ENCODE measurements around the gene UNC13B.

The UNC13B gene

GRCh38 chr9:35422346-35422745, 260.5 kb downstream of the UNC13B start:
- Histone ChIP-seq H3K27me3 (ENCODE audit: insufficient read depth, low read length) (no peaks in the 10 kb centered on the region), H2AFZ (ENCODE audit: low read length) (no peak overlapping the region), H4K20me1 (ENCODE audit: insufficient read depth, low read length) (no peaks in the 10 kb centered on the region), H3K9ac (ENCODE audit: low read length) (no peak overlapping the region), H3K4me3 (ENCODE audit: low read depth, low read length, poor library complexity, severe bottlenecking) (no peak overlapping the region), H3K9me3 (ENCODE audit: low read length) (no peaks in the 10 kb centered on the region), H3K27ac (ENCODE audit: low read depth, low read length, poor library complexity, severe bottlenecking) (no peak overlapping the region), H3K79me2 (ENCODE audit: insufficient read depth, low read length) (no peaks in the 10 kb centered on the region), H3K4me1 (ENCODE audit: insufficient read depth, low read length, severe bottlenecking) (no peaks in the 10 kb centered on the region), H3F3A (ENCODE audit: insufficient read depth, low read length) (no peaks in the 10 kb centered on the region), H3K36me3 (ENCODE audit: insufficient read depth, low read length) (no peaks in the 10 kb centered on the region), H3K4me2 (ENCODE audit: low read length) (no peak overlapping the region), H3K9me2 (ENCODE audit: low read depth, low read length) (no peaks in the 10 kb centered on the region)
- TF ChIP-seq EZH2 (IDR thresholded peaks at IDR 0.05; ENCODE audit: borderline replicate concordance, low read length): no peak
- no peak for TF ChIP-seq CTCF (IDR thresholded peaks at IDR 0.05; ENCODE audit: low read length)

GRCh38 chr9:35422753-35423152, 260.9 kb downstream of the UNC13B start:
- Histone ChIP-seq H3K27ac (ENCODE audit: low read depth, low read length, poor library complexity, severe bottlenecking) (no peak overlapping the region), H3K79me2 (ENCODE audit: insufficient read depth, low read length) (no peaks in the 10 kb centered on the region), H3K4me1 (ENCODE audit: insufficient read depth, low read length, severe bottlenecking) (no peaks in the 10 kb centered on the region), H2AFZ (ENCODE audit: low read length) (no peak overlapping the region), H3K9me2 (ENCODE audit: low read depth, low read length) (no peaks in the 10 kb centered on the region), H3K9me3 (ENCODE audit: low read length) (no peaks in the 10 kb centered on the region), H3K9ac (ENCODE audit: low read length) (no peak overlapping the region), H3K27me3 (ENCODE audit: insufficient read depth, low read length) (no peaks in the 10 kb centered on the region), H3F3A (ENCODE audit: insufficient read depth, low read length) (no peaks in the 10 kb centered on the region), H3K4me2 (ENCODE audit: low read length) (no peak overlapping the region), H3K4me3 (ENCODE audit: low read depth, low read length, poor library complexity, severe bottlenecking) (no peak overlapping the region), H4K20me1 (ENCODE audit: insufficient read depth, low read length) (no peaks in the 10 kb centered on the region), H3K36me3 (ENCODE audit: insufficient read depth, low read length) (no peaks in the 10 kb centered on the region)
- TF ChIP-seq CTCF (IDR thresholded peaks at IDR 0.05; ENCODE audit: low read length) (no peak), EZH2 (IDR thresholded peaks at IDR 0.05; ENCODE audit: borderline replicate concordance, low read length) (no peak)

- Histone ChIP-seq H3K4me2 (ENCODE audit: low read length) (no peak overlapping the region), H4K20me1 (ENCODE audit: insufficient read depth, low read length) (no peaks in the 10 kb centered on the region), H3K9ac (ENCODE audit: low read length) (no peak overlapping the region), H3K36me3 (ENCODE audit: insufficient read depth, low read length) (no peaks in the 10 kb centered on the region), H3K4me3 (ENCODE audit: low read depth, low read length, poor library complexity, severe bottlenecking) (no peak overlapping the region), H3K27me3 (ENCODE audit: insufficient read depth, low read length) (no peaks in the 10 kb centered on the region), H3K9me2 (ENCODE audit: low read depth, low read length) (no peaks in the 10 kb centered on the region), H3K4me1 (ENCODE audit: insufficient read depth, low read length, severe bottlenecking) (no peaks in the 10 kb centered on the region), H3F3A (ENCODE audit: insufficient read depth, low read length) (no peaks in the 10 kb centered on the region), H3K9me3 (ENCODE audit: low read length) (no peaks in the 10 kb centered on the region), H3K27ac (ENCODE audit: low read depth, low read length, poor library complexity, severe bottlenecking) (no peak overlapping the region), H2AFZ (ENCODE audit: low read length) (no peak overlapping the region), H3K79me2 (ENCODE audit: insufficient read depth, low read length) (no peaks in the 10 kb centered on the region)
- TF ChIP-seq CTCF (IDR thresholded peaks at IDR 0.05; ENCODE audit: low read length) (no peak), EZH2 (IDR thresholded peaks at IDR 0.05; ENCODE audit: borderline replicate concordance, low read length) (no peak)
Measured at GRCh38 chr9:35423499-35423898, 261.7 kb downstream of the UNC13B start.

All from OCI-LY1 (cell line).